Measurements from ENCODE around the gene SUMO4.

Gene SUMO4

GRCh38 chr6:149445573-149445972 lies 45.5 kb downstream of the SUMO4 start:
- ChIA-PET CTCF (interaction anchor here (0.8 to 2.1 kb wide), 5 partner anchors 12 to 71 kb away, joined by 3 to 15 read pairs (median 4); no protein-coding TSS in a partner anchor), POLR2A (no interaction called here)
- TF ChIP-seq CTCF (IDR thresholded peaks at IDR 0.05; ENCODE audit: control extremely low read depth, extremely low read depth, low read depth, missing control alignments) = no peak
- no peak for DNase-seq (ENCODE audit: extremely low spot score)

DNA sequence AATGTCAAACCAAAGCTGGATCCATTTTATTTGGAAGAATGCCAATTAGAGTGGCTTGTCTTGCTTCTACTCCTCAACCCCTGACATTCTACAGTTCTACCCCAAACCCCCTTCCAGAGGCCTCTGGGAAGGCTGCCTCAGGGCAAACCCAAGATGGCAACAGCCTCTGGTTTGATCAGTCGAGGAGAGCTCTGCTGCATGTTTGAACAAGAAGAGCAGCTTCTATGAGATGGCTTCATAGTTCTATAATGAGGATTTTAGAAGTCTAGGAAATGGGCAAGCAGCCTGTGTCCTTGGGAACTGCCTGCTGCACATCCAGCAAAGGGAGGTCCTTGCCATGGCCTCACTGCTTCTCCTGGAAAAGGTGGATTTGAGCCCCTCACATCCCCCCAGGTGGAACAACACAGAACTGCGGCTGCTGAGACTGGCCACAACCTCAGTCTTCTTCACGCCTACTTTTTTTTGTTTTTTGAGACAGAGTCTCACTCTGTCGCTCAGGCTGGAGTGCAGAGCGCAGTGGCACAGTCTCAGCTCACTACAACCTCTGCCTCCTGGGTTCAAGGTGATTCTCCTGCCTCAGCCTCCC lies 46.8 kb downstream of the SUMO4 start:
- no peak for DNase-seq (ENCODE audit: extremely low spot score)
- POLR2A ChIA-PET = interaction anchor here (0.6 kb wide), 1 partner anchor 20 kb away, joined by 4 read pairs; no protein-coding TSS in a partner anchor
- CTCF ChIA-PET = interaction anchor here (1.1 to 2.2 kb wide), 3 partner anchors 15 to 869 kb away, joined by 3 to 15 read pairs (median 14); no protein-coding TSS in a partner anchor
- TF ChIP-seq CTCF (IDR thresholded peaks at IDR 0.05; ENCODE audit: control extremely low read depth, extremely low read depth, low read depth, missing control alignments) = no peak

DNA sequence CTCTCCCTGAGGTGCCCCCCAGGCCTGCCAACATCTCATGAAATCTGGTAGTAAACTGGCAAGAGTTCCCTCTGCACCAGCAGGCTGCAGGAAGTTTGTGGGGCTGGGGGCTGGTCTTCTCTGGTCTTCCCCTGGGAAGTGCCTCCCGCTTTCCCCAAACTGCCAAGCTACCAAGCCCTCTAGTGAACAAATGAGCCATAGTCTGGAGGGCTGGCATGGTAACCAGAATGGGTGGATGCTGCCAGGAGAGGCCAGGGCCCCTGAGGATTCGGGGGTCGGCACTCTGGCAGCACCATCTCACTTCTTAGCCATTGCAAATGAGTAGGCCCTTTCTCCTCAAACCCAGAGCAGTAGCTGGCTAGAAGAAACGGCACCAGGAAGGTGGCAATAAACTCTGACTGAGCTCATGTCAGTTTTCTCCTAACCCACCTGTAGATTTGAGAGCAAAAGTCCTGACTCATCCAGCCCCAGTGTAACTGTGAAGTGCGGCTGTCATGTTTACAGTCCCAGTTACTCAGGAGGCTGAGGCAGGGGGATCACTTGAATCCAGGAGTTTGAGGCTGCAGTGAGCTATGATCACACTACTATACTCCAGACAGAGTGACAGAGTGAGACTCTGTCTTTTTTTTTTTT lies 48.9 kb downstream of the SUMO4 start:
- CTCF ChIA-PET = interaction anchor here (1.4 to 2.2 kb wide), 2 partner anchors 17 to 421 kb away, joined by 3 to 14 read pairs; no protein-coding TSS in a partner anchor

DNA sequence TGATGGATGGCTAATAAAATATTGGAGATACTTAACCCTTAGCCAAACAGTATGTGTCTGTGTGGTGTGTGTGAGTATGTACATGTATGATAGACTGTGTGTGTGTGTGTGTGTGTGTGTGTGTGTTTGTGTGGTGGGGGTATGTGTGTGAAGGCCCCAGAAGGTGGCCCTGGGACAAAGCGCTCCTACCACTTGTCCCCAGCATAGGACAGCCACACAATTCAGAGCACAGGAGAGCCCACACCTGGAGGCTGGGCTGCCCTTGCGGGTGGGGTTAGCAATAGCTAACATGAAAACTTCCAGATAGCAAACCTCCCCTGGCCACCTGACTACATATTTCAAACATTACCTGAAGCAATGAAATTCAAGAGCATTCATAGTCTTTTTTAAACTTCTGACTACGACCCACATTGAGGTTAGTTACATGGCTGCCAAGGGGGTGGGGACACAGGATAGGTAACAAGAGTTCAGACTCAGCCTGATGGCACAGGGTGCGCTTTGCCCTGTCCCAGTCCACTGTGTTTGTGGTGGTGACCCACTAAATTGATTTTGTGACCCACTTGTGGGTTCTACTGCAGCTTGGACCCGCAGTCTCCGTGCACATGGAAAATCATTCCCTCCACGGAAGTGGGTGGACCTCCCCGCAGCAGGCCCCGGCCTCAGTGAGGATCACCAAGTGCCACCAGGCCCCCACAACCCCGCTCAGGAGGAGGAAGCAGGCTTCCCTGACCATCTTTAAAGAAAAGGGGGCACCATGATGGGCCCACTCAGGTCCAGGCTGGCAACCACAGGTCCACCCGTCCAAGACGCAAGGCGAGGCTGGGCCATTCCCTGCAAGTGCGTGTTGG lies 50.0 kb downstream of the SUMO4 start:
- no peak for TF ChIP-seq CTCF (IDR thresholded peaks at IDR 0.05; ENCODE audit: control extremely low read depth, extremely low read depth, low read depth, missing control alignments)
- ChIA-PET CTCF (interaction anchor here (1.4 to 1.5 kb wide), 2 partner anchors 67 to 422 kb away, joined by 3 to 4 read pairs; no protein-coding TSS in a partner anchor), POLR2A (no interaction called here)
- no peak for DNase-seq (ENCODE audit: extremely low spot score)

More for the DNA sequence above, 48.9 kb downstream of the SUMO4 start:
- no peak for TF ChIP-seq CTCF (IDR thresholded peaks at IDR 0.05; ENCODE audit: control extremely low read depth, extremely low read depth, low read depth, missing control alignments)
- POLR2A ChIA-PET = interaction anchor here (0.6 kb wide), 1 partner anchor 383 kb away, joined by 3 read pairs; no protein-coding TSS in a partner anchor
- no peak for DNase-seq (ENCODE audit: extremely low spot score)
